Endothelial cell of umbilical vein (primary cell): ENCODE data around the gene ELANE.

Experiments
- CTCF ChIP-seq, 2 donors: IDR thresholded peaks; 1 replicate in 1 of 2; 2 replicates in 1 of 2; pipeline ENCODE4 v1.5.1; 2011; ENCODE audit warnings: low read length in 2 of 2, mild to moderate bottlenecking in 2 of 2, moderate library complexity in 2 of 2, control low read depth in 1 of 2, inconsistent platforms in 1 of 2, low read depth in 1 of 2; ENCODE audit not compliant: insufficient read depth in 1 of 2; ENCODE audit errors: extremely low read depth in 1 of 2
- TF ChIP-seq, protein P1 (sequence below): IDR thresholded peaks from 2 replicates; pipeline ENCODE4 v1.6.1; 2011; ENCODE audit not compliant: insufficient read depth, insufficient read length

DNA sequence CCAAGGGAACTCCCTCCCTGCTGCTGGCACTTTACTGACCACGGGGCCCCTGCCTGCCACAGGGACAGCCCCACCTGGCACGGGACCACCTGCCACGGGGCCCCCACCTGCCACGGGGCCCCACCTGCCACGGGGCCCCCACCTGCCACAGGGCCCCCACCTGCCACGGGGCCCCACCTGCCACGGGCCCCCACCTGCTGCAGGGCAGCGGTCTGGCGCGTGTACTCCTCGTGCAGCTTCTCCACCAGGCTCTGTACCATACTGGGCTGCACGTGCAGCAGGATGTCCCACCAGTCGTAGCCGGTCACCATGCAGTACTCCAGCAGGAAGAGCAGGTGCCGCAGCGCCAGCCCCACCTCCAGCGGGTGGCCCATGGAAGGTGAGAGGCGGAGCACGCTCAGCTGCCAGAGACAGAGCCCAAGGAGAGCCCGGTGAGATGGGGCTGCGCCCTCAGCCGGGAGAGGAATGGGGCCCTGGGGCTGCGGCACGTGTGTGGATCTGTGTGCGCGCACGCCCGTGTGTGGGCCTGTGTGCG lies 24.7 kb downstream of the ELANE start:
- no peak for TF ChIP-seq CTCF (IDR thresholded peaks at IDR 0.05; ENCODE audit: extremely low read depth in 1 of 2, insufficient read depth in 1 of 2, low read depth in 1 of 2, low read length in 2 of 2)
- TF ChIP-seq, protein P1, sequence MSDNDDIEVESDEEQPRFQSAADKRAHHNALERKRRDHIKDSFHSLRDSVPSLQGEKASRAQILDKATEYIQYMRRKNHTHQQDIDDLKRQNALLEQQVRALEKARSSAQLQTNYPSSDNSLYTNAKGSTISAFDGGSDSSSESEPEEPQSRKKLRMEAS: no peak
